ENCODE data around the gene NR2F1.

- TF ChIP-seq, protein P1, sequence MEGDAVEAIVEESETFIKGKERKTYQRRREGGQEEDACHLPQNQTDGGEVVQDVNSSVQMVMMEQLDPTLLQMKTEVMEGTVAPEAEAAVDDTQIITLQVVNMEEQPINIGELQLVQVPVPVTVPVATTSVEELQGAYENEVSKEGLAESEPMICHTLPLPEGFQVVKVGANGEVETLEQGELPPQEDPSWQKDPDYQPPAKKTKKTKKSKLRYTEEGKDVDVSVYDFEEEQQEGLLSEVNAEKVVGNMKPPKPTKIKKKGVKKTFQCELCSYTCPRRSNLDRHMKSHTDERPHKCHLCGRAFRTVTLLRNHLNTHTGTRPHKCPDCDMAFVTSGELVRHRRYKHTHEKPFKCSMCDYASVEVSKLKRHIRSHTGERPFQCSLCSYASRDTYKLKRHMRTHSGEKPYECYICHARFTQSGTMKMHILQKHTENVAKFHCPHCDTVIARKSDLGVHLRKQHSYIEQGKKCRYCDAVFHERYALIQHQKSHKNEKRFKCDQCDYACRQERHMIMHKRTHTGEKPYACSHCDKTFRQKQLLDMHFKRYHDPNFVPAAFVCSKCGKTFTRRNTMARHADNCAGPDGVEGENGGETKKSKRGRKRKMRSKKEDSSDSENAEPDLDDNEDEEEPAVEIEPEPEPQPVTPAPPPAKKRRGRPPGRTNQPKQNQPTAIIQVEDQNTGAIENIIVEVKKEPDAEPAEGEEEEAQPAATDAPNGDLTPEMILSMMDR (IDR thresholded peaks at IDR 0.05) = peak in 2 of 4 experiments; percentile 79 to 86
- TF ChIP-seq POLR2A (IDR thresholded peaks at IDR 0.05) = no peak
These were observed at the start of gene NR2F1 for GRCh38 chr5:93582677-93583438.

All from gastroesophageal sphincter (tissue), 3 donors.